HG02571 (cell line): Measurements from ENCODE around the gene SLC45A3.
"Not testable (repeated sequence)": the region's sequence is repeated elsewhere in the genome, so short reads cannot be mapped to it uniquely, and the experiment has no call there.

Source experiments
- ATAC-seq: cut with Tn5 transposase; IDR thresholded peaks from one replicate; pipeline ENCODE4 v1.9.1; 2021; ENCODE audit warnings: mild to moderate bottlenecking, moderate library complexity; ENCODE audit not compliant: unreplicated experiment

SLC45A3 gene, protein sequence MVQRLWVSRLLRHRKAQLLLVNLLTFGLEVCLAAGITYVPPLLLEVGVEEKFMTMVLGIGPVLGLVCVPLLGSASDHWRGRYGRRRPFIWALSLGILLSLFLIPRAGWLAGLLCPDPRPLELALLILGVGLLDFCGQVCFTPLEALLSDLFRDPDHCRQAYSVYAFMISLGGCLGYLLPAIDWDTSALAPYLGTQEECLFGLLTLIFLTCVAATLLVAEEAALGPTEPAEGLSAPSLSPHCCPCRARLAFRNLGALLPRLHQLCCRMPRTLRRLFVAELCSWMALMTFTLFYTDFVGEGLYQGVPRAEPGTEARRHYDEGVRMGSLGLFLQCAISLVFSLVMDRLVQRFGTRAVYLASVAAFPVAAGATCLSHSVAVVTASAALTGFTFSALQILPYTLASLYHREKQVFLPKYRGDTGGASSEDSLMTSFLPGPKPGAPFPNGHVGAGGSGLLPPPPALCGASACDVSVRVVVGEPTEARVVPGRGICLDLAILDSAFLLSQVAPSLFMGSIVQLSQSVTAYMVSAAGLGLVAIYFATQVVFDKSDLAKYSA

DNA sequence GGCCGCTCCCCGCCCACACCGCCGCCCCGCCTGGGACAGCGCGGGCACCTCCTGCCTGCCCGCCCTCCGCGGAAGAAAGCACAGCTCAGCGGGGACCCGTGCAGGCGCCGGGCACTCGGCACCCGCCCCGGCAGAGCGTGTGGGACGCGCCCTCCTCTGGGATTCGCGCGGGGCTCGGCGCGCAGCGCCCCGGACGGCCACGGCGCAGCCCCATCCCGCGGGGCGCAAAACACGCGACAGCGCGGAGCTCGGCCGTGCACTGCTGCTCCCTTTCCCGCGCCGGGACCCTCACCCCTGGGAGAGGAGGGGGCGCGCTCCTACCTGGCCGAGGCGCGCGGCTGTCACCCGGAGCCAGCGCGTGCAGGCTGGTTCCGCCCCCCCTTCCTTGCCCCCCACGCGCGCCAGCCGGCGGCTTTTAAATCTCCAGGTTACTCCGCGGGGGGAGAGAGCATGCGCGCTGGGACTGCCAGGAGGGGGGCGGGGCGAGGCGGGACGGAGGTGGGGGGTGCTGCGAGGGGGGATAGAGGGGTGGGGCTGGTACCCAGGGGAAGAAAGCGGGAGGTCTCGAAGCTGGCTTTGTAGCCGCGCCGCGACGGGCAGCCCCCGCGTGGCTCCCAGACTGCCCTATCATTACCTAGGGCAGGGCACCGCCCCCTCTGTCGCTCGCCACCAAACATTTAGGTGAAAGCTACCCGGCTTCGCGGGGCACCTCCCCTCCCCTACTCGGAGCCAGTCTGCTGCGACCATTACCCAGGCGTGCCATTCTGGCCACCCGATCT is at the start of gene SLC45A3:
Gene SLC45A3, minus strand, starts transcription at position 437 of the 779 bp plus-strand sequence. CDS start 15,853 bp downstream, outside the sequence.
- no peak for ATAC-seq

DNA sequence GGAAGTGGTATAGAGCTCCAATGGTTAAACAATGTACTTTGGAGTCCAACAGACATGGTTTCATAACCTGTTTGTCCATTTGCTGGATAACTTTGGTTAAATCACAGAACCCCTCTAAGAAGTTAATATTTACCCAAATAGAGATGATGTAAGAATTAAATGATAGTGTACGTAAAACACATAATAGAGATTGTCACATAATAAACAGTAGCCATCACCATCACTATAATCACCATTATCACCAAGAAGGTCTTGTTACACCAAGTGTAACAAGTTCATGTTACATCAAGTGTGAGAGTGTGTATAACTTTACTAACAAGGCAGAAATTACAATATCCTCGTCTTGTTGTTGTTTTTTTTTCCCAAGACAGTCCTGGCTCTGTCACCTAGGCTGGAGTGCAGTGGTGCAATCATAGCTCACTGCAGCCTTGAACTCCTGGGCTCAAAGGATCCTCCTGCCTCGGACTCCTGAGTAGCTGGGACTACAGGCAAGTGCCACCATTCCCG is 46.4 kb upstream of the SLC45A3 start:
- no peak for ATAC-seq

DNA sequence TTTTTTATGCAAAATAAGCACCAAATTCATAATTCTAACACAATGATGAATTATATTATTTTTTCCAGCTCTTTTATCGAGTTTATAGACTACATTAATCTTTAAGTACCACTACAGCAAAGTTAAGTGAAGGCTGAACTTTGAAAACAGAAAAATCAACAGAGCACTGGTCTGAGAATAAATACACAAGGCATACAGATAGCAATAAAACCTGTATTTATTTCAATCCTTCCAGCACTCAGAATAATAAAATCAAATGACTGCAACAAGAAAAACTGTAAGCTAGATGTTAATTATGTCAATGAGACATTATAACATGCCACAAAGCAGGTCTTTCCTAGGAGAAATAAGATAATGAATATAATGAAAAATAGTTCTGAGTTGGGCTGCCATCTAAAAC is 45.2 kb upstream of the SLC45A3 start:
- no peak for ATAC-seq

DNA sequence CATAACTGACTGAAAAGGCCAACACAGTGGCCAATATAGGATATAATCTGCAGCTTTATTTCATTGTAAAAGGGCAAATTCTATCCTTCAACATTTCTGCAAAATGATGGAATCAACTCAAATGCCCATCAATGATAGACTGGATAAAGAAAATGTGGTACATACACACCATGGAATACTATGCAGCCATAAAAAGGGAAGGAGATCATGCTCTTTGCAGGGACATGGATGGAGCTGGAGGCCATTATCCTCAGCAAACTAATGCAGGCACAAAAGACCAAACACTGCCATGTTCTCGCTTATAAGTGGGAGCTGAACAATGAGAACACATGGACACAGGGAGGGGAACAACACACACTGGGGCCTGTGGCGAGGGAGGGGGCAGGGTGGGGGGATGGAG is 40.4 kb upstream of the SLC45A3 start:
- ATAC-seq = not testable (repeated sequence)

DNA sequence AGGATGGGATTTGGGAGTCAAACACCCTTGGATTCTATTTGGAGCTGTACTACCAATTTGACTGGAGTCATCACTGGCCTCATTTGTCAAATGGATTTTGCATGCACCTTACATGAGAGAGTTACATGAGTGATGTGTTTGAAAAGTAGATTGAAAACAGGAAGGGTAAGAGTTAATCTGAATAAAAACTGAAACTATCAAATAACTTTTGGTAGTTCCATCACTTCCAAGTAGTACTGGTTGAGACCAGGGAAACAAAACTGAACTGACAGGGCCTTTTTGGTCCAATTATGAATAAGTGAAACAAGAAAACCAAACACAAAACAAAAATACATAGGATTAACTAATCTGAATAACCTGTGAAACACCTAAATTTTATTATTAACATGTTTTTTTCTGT is 39.5 kb upstream of the SLC45A3 start:
- no peak for ATAC-seq

DNA sequence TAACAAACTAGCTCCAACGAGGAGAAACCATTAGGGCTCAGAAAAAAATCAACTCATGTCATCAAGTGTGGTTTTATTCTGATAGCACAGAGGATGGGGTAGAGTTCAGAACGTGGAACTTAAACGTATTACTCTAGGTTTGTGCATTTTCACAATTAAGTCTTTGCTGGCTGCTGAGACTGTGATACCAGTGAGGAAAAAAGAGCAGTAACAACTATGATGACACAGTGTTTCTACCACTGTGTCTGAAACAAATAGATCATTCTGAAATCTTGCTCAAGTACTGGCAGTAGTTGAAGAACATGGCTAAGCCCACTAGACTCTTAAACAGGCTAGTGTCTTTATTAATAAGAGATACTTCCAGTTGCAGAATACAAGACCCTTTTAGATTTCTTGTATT is 38.7 kb upstream of the SLC45A3 start:
- ATAC-seq = no peak

DNA sequence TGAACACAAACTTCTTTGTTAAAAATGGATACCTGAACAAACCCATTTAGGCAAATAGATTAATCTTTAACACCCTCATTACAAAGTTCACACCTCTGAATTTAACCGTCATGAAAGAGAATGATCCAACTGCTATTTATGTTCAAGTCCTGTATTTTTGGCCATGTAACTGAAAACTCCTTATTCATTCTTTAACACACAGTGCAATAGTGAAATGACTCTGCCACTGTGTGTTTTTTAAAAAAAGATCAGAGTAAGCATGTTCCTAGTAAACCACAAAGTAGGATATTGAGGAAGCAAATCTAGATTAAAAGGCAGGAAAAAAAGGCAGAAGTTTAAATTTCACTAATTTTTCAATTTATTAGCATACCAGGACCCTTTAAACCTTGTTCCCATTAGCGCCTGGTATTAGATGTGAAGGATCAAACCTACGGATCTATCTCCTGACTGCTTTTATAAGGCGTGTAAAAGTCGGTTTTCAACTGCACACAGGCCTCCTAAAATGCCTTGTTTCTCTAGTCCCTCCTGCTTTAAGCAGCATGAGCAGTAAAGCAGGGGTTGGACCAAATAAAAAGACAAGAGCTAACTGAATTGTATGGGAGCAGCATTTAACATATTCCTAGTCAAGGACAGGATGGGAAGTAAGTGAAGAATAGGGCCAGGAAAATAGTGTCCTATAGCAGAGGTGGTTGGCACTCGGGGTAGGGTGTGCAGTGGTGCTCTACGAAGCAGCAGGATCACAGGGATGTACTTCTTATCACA is 36.2 kb upstream of the SLC45A3 start:
- ATAC-seq = no peak

DNA sequence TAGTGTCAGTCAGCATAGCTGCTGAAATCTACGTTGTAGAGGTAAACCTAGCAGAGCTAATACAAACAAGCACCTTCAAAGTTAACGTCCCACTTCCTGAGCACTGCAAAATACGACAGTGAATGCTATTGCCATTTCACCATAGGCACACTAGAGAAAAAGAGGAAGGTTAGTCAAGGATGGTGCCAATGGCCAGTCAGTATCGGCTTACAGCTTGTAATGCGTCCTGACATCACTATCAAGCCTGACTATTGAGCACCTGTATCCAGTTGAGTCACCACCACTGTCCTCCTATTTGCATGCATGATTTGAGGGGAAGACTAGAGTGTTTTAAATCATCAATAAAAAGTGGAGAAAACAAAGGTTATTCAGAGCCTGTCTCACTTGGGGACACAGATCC is 35.3 kb upstream of the SLC45A3 start:
- ATAC-seq = no peak

DNA sequence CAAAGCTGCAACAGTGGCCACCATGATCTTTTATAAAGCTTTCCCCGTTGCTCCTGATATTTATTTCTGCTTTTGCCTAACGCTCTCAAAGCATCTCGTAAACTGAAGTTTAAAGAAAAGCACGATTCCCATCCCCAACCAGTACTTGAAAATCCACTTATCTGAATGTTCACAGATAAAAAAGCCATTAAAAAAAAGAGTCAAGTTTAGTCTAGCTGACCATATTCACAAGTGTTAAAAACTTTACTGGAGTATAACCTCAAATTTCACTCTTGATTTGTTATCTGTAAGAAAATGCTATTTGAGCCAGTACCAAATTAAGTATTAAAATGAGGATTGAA is 34.6 kb upstream of the SLC45A3 start:
- ATAC-seq = no peak

DNA sequence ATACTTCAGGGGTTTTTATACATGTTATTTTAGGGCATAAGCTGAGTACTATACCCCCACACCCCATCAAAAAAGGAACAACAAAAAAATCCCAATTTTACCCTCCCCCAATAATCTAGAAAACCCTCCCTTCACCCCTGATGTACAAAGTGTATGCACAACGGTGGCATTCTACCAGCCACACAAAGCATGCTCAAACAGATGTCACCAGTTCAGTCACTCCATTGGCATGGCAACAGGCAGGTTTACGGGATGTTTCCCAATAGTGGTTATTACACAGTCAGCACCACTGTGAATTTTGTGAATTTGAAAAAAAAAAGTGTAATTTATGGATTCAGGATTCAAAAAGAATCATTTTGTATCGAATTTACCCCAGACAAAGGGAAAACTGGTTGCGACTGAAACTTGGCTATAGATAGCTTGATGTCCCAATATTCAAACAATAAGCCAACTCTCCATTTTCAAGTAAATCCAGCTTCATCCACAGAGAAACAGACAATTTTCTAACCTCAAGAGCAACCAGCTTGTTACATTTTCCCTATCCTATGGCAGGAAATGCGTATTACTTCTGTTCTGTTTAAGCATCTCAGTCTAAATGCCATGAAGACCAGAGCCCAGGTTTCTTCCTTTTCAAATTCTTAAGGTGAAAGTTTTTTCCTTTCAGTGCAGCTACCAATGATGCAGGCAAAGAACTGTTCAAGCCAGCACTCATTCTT is 34.0 kb upstream of the SLC45A3 start:
- ATAC-seq = no peak

DNA sequence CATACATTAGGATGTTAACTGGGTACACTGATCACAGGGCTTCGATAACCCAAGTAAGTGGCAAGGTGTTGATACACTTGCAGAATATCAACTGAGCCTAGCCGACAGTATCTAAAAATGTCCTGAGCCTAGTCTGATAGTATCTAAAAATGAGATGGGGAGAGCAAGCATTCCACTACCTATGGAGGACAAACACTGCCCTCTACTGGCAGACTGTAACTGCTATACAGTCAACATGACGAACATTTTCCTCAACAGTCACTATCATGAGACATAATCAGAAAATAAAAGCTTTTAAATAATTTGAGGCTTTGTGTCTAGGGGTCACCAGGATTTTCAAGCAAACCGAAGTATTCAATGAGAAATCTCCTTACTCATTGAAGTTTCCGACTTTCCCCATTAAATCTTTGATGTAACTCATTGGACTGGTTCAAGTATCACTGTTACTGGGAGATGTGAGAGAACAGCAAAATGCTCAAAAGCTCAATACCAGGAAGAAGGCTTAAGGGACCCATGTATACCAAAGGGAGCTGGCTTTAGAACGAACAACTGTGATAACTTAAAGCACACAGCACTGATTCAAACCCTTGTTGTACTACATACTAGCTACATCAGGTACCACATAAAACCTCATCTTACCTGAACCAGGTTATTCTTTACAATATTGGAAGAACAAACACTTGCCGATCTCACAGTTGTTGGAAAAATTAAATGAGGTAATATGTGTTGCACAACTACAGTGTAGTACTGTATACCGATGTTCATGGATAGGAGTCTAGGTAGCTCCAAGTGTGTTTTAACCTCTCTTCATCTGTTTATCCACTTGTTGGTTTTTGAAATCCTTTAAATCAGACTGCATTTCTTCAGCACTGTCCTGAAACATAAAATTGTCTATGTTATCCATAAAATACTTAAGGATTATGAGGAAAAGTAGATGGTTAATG is 31.1 kb upstream of the SLC45A3 start:
- no peak for ATAC-seq

DNA sequence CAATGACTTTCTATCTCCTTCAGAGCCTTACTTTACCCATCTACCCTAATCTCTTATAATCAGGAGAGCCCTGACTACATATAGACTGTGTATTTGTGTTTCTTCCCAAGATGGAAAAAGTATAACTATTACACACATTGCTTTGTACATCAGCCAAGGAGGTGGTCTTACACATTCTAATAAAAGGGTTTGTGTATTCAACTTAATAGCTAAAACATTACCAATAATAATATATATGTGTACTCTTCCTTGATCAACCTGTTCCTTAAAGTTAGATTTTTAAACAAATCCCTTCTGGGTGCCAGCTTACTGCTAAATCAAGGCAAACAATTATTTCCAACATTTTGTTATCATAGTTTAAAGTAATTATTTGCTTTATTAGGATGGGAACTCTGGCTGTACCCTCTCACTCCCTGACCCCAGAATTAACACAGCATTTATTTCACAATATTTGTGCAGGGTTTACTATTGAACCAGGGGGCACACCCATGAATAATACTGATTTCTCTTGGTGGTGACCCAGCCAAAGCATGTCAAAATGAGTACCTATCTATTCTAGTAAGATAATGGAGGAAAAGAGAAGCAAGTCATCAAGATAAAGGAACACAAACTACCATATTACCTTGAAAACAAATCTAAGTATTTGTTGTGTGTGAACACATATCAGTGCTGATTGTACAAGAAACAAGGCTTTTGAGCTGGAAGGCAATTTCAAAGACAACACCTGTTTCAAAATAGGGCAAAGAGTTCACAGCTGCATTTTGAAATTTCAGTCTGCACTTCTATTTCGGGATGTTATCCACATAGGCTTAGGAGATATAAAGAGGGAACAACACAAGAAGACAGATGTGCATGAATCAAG is 30.1 kb upstream of the SLC45A3 start:
- ATAC-seq = no peak

DNA sequence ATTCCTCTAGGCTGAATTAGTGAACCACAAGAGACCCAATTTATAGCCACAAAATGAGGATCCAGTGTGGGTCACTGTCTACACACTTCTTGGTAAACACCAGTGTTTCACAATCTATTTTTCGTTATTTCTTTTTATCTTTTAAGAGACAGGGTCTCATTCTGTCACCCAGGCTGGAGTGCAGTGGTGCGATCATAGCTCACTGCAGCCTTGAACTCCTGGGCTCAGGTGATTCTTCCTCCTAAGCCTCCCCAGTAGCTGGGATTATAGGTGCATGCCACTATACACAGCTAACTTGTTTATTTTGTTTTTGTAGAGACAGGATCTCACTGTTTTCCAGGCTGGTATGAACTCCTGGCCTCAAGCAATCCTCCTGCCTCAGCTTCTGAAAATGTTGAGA is 29.3 kb upstream of the SLC45A3 start:
- no peak for ATAC-seq

DNA sequence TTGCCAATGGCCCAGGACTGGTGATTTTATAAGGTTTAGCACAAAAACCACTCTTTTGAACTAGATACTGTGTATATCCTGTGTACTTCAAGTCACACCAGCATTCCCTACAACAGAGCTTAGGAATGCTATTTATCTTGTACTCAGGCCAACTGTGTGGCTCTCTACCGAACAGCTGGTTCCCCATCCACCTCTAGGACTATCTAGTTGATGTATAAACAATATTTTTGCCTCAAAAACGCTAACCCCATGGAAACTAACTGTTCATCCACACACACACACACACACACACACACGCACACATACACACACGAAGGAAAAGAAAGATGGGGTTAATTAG is 28.7 kb upstream of the SLC45A3 start:
- no peak for ATAC-seq

DNA sequence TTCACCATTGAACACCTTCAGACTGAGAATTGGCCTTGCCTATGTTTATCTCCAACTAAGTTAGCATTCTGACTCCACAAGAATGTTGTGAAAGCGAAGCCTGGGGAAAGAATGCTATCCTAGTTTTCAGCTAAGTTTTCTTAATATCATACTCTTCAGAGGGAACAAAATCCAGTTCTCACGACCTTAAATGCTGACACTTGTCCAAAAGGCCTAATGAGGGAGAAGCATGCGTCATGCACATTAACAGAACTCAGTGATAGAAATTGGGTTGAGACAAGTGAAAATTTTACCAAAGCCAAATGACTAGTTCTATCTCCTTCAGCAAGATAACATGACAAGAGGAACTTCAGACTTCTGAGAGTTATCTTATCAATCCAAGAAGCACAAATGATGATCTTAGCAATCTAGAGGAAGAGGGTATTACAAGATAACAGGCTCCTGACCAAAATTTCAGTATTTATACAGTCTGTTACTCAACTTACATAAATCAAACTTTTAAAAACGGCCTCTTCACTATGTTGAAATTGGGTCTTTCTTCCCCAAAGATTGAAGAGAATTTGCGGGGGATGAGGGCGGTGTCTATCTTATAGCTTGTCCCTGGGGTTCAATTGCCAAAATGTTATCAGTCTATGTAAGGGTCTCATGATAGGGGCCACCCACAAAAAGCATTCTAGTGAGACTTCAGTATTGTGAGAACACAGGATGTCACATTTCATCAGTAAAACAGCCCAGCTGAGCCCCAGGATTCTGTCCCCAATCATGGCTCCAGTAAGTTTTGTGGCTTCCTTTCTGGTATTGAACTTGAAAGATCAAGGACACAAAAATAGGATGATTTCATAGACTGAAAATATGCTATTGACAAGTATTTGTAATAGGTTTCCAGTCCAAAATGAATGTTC is 26.5 kb upstream of the SLC45A3 start:
- ATAC-seq = no peak

DNA sequence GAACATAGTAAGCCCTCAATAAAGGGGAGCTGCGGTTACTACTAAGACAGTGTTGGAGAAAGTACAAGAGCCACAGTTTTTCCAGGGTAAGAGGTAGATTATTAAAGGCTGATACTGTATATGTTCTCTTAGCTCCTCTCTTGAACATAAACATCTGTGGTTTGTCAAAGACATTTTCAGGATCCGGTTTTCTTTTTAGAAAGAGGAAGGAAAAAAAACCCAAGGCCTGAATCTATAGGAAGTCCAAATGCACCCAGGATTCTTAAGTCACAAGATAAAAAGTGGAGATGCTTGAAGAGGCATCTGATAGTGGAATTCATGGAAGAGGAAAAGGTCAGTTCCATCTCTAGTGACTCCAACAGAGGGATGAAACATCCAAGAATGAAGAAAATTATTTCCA is 24.6 kb upstream of the SLC45A3 start:
- no peak for ATAC-seq

DNA sequence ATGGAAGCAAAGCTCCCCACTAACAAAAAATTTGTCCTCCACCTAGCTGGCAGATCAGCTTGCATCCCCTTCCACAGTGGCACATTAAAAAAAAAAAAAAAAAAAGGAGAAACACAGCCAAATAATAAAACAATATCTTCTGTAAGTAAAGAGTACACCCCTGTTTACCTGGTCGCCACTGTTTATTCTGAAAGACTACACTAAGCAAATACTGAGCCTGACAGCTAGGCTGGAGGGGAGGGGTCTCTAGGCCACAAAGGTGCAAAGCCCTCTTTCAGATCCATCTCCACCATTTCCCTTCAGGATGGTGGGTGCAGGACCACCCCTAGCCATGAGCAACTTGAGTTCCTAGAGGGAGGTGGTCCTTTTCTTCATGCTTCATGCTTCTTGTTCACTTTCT is 22.8 kb upstream of the SLC45A3 start:
- no peak for ATAC-seq

DNA sequence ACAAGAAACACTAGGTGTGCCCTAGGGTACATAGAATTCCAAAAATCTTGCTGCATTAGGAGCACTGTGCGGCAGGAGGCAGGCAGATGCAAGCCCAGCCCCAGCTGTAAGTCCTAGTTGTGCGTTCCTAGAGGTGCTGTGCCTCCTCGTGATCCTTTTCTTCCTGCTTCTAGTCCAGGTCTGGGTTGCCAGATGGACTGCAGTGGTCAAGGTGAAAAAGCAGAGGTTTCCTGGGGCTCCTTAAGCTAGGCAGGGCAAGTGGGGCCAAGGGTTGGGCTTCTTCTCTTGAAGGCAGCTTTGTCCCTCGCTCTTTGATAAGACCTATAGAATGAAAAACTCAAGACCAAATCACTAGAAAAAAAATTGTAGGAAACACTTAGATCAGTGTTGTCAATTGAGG is 21.6 kb upstream of the SLC45A3 start:
- no peak for ATAC-seq
